LNCAP (cell line): Measurements from ENCODE around the gene TEX29.

Experiments
- CTCF ChIP-seq: fragments of 450-650 bp; IDR thresholded peaks from 2 replicates; pipeline ENCODE4 v1.5.1; 2017; ENCODE audit warnings: mild to moderate bottlenecking

TEX29 gene

DNA sequence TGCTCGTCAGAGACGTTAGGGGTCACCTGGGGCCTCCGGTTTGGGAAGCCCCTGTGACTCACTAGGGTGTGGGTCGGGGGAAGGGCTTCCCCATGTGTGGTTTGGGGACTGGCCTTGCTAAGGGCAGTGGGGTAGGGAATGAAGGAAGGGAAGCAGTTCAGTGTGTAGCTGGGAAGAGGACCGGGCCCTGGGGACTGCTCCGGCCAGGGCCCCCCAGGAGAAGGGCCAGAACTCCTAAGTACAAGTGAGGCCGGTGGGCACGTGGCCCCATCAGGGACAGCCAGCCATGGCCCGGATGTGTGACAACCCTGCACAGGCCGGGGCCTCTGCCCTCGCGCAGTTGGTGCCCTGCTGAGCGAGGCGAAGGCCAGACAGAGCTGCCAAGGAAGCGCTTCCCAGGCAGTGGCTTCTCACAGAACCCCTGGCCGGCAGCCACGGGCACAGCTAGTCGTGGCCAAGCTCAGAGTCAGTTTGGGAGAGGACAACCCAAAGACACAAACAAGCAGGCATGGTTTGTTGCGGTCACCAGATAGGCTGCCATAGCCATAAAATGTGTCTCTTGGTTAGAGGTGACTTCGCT, 25.7 kb downstream of the TEX29 start:
- no peak for TF ChIP-seq CTCF

DNA sequence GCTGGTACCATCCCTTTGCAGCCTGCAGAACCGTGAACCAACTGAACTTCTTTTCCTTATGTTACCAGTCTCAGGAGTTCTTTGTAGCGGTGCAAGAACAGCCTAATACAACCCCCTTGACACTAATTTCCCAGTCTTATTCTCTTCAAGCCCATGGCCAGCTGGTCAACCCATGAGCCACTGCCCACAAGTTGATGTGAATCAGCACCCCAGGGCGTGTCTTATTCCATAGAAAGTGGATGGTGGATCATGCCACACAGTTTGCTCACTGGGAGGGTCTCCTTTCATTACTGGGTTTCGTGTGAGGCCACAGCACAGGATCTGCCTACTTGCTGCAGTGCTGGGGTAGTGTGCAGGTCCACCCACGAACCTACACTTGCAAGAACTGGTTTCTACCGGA, 27.0 kb downstream of the TEX29 start:
- no peak for TF ChIP-seq CTCF

DNA sequence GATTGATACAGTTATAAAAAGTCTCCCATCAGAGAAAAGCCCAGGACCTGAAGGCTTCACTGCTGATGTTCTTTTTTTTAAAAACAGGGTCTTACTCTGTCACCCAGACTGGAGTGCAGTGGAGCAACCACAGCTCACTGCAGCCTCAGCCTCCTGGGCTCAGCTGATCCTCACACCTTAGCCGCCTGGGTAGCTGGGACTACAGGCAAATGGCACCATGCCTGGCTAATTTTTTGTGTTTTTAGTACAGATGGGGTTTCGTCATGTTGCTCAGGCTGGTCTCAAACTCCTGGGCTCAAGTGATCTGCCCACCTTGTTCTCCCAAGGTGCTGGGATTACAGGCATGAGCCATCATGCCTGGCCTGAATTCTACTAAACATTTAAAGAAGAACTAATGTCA, 33.1 kb downstream of the TEX29 start:
- no peak for TF ChIP-seq CTCF

DNA sequence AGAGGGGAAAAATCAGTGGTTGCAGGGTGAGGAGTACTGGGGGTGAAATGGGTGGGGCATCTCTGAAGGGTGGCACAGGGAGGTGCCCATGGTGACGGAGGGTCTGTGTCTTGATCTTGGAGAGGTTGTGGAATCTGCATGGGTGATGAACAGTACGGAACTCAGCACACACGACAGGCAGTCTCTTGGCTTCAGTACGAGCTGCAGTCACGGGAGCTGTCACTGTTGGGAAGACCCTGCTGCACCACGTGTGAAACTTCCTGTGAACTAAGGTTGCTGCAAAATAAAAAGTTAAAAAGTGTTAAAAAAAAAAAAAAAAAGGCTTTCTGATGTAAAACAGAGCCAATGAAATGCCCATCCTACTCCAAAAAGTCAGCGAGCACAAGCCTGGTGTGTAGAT, 34.3 kb downstream of the TEX29 start:
- no peak for TF ChIP-seq CTCF

GRCh38 chr13:111356795-111357194, 36.4 kb downstream of the TEX29 start:
- no peak for TF ChIP-seq CTCF

DNA sequence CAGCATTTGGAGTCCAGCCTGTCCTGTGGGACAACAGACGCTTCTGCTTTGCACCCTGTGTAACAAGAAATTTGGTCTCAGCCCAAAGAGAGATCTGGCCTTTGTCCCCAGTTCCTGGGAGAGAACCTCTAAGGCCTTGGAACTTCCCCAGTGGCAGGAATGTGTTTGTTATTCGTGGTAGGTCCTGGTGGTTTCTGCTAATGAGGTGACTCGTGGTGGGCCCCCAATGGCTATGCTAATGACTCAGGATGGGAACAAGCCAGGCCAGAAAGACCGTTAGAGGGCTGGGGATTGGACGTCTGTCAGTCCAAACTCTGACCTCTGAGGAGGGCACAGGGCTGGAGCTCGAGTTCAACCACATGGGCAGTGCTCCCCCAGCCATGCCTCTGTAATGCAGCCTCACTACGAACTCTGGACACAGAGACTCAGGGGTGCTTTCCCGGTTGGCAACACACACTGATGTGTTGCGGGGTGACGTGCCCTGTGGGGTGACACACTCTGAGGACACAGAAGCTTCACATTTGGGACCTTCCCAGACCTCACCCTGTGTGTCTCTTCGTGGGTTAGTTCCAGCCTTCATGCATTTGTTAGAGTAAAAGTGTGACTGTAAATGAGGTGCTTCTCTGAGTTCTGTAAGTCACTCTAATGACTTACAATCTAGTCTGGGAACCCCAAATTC, 38.9 kb downstream of the TEX29 start:
- TF ChIP-seq CTCF = no peak

DNA sequence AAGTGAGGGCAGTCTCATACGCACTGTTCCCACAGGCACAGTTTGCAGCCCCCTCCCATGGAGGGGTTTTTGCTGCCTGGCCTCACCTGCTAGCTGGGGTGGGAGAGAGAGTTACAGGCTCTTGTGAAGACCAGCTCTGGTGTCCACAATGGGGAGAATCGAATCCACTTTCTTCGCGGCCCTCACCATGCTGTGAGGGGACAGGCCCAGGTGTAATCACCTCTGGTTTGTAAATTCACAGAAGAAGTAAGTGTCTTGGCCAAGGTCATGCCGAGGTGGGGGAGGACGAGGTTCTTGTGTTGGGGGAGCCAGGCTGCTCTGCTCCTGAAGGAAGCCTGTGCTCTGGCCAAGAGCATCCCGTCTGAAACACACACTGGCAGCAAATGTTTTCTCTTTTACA, 39.5 kb downstream of the TEX29 start:
- no peak for TF ChIP-seq CTCF

DNA sequence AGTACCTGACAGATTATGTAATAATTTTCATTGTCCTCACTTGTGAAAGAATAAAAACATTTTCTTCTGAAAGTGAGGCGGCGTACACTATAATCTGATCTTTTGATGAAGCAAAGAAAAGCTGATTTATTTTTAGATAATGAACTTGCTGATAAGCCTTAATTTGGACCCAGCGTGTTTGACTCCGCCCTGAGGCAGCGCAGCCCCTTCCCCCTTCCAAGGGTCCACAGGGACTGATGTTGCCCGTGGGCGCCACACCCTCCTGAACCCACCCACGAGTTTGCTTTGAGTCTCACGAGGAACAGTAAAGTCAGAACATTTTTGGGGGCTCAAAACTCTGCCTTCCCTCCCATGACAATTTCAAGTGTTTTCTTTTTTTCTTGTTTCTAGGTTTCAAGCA, 40.0 kb downstream of the TEX29 start:
- no peak for TF ChIP-seq CTCF
